Hepatocyte (in vitro differentiated cells): ENCODE results near the gene KRTAP12-3. TPM values are rescaled to one million over a fixed set of nuclear protein-coding genes. Genes with fewer than 3 reads are reported as not detected.
"Not testable (repeated sequence)": the region's sequence is repeated elsewhere in the genome, so short reads cannot be mapped to it uniquely, and the experiment has no call there.

ENCODE experiments used
- DNase-seq: peaks from one replicate; pipeline ENCODE4 v3.0.0-alpha.2; 2016; ENCODE audit warnings: low spot score
- H2AFZ ChIP-seq: fragments of 200-600 bp; sonication (generic); 2 replicates; pipeline ENCODE4 v1.6.0; 2016; ENCODE audit warnings: antibody characterized with exemption, mild to moderate bottlenecking
- H3K27ac ChIP-seq: fragments of 200-600 bp; sonication (generic); 2 replicates; pipeline ENCODE4 v1.5.1; 2016; ENCODE audit warnings: mild to moderate bottlenecking
- H3K27me3 ChIP-seq: fragments of 200-600 bp; sonication (generic); 2 replicates; pipeline ENCODE4 v1.6.1; 2016
- H3K36me3 ChIP-seq: fragments of 200-600 bp; sonication (generic); replicated peaks from 2 replicates; pipeline ENCODE4 v1.5.1; 2016; ENCODE audit warnings: low read depth; ENCODE audit not compliant: insufficient read depth
- H3K4me1 ChIP-seq: fragments of 200-600 bp; sonication (generic); 2 replicates; pipeline ENCODE4 v1.5.1; 2016; ENCODE audit warnings: mild to moderate bottlenecking, moderate library complexity; ENCODE audit not compliant: insufficient read depth
- H3K4me2 ChIP-seq: fragments of 200-600 bp; sonication (generic); 2 replicates; pipeline ENCODE4 v1.6.0; 2016
- H3K4me3 ChIP-seq: fragments of 200-600 bp; sonication (generic); 2 replicates; pipeline ENCODE4 v1.5.1; 2016; ENCODE audit warnings: mild to moderate bottlenecking
- H3K79me2 ChIP-seq: fragments of 200-600 bp; sonication (generic); 2 replicates; pipeline ENCODE4 v1.6.0; 2017; ENCODE audit warnings: mild to moderate bottlenecking
- H3K9me2 ChIP-seq: fragments of 200-600 bp; sonication (generic); replicated peaks from 2 replicates; pipeline ENCODE4 v1.6.0; 2017; ENCODE audit warnings: mild to moderate bottlenecking; ENCODE audit not compliant: insufficient read depth
- H3K9me3 ChIP-seq: fragments of 200-600 bp; sonication (generic); 2 replicates; pipeline ENCODE4 v1.5.1; 2016; ENCODE audit warnings: low read depth, mild to moderate bottlenecking
- H4K20me1 ChIP-seq: fragments of 200-600 bp; sonication (generic); 2 replicates; pipeline ENCODE4 v1.6.0; 2016; ENCODE audit warnings: mild to moderate bottlenecking; ENCODE audit not compliant: insufficient read depth, poor library complexity, severe bottlenecking
- EZH2 ChIP-seq: fragments of 200-600 bp; sonication (generic); IDR thresholded peaks from 2 replicates; pipeline ENCODE4 v1.6.1; 2016; ENCODE audit warnings: antibody characterized with exemption, mild to moderate bottlenecking, borderline replicate concordance
- EZH2phosphoT487 ChIP-seq: fragments of 200-600 bp; sonication (generic); IDR thresholded peaks from one replicate; pipeline ENCODE4 v1.6.1; 2018; ENCODE audit warnings: antibody characterized with exemption, mild to moderate bottlenecking, low read depth, moderate library complexity; ENCODE audit not compliant: unreplicated experiment, severe bottlenecking
- WGBS: methylation state at CpG from one replicate; pipeline ENCODE4 v1.1.6; 2016; ENCODE audit warnings: low lambda C conversion rate; ENCODE audit errors: missing lambda C conversion rate; 5-methylcytosine and 5-hydroxymethylcytosine counted together
- polyA plus RNA-seq: library from polyadenylated mRNA; unstranded; fragments of >200 nt; fragmentation: Nextera tagmentation; extraction: Ambion mirVana; gene quantifications from 2 replicates; pipeline ENCODE4 v1.2.1, GENCODE V29; 2016
- total RNA-seq: library from RNA; depleted of rRNA; stranded (reverse); fragments of >200 nt; gene quantifications from 2 replicates; pipeline ENCODE4 v1.2.3, GENCODE V29; 2014
- TF ChIP-seq, protein P1 (sequence below): fragments of 200-600 bp; sonication (generic); IDR thresholded peaks from 2 replicates; pipeline ENCODE4 v1.5.1; 2016; ENCODE audit warnings: antibody characterized with exemption, mild to moderate bottlenecking; ENCODE audit not compliant: poor library complexity

KRTAP12-3 gene
- total and polyA plus RNA-seq, 2 experiments from 2014 or later: not detected

DNA sequence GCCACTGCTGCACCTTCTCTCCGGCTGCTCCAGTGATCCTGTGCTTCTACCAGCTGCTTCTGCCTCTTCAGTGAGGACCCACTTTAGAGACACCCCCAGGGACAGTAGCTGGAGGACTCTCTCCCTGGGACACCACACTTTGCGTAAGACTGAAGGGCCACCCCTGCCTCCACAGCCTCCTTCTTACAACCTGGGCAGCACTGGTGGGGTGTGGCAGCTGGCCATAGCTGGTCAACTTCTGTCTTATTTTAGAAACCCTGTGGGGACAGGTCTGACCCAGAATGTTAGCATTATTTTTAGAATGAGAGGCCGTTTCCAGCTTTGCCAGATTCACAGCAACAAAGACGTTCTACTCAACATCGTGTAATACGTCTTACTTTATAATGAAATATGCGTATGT, 32.0 kb upstream of the KRTAP12-3 start:
- DNase-seq: no peak
- H3K27ac ChIP-seq: no peak overlapping the region
- 98% methylated on average over 7 of the region's 7 CpGs for WGBS
- no peaks in the 10 kb centered on the region for H3K79me2 ChIP-seq
- no peaks in the 10 kb centered on the region for H3K4me1 ChIP-seq
- no peaks in the 10 kb centered on the region for H3K36me3 ChIP-seq
- no peak overlapping the region for H2AFZ ChIP-seq
- TF ChIP-seq, protein P1, sequence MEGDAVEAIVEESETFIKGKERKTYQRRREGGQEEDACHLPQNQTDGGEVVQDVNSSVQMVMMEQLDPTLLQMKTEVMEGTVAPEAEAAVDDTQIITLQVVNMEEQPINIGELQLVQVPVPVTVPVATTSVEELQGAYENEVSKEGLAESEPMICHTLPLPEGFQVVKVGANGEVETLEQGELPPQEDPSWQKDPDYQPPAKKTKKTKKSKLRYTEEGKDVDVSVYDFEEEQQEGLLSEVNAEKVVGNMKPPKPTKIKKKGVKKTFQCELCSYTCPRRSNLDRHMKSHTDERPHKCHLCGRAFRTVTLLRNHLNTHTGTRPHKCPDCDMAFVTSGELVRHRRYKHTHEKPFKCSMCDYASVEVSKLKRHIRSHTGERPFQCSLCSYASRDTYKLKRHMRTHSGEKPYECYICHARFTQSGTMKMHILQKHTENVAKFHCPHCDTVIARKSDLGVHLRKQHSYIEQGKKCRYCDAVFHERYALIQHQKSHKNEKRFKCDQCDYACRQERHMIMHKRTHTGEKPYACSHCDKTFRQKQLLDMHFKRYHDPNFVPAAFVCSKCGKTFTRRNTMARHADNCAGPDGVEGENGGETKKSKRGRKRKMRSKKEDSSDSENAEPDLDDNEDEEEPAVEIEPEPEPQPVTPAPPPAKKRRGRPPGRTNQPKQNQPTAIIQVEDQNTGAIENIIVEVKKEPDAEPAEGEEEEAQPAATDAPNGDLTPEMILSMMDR: no peak
- TF ChIP-seq EZH2phosphoT487: no peak
- no peak for TF ChIP-seq EZH2
- H3K9me3 ChIP-seq: no peaks in the 10 kb centered on the region
- H4K20me1 ChIP-seq: no peaks in the 10 kb centered on the region
- no peaks in the 10 kb centered on the region for H3K9me2 ChIP-seq
- H3K27me3 ChIP-seq: no peaks in the 10 kb centered on the region
- no peak overlapping the region for H3K4me2 ChIP-seq
- no peak overlapping the region for H3K4me3 ChIP-seq

DNA sequence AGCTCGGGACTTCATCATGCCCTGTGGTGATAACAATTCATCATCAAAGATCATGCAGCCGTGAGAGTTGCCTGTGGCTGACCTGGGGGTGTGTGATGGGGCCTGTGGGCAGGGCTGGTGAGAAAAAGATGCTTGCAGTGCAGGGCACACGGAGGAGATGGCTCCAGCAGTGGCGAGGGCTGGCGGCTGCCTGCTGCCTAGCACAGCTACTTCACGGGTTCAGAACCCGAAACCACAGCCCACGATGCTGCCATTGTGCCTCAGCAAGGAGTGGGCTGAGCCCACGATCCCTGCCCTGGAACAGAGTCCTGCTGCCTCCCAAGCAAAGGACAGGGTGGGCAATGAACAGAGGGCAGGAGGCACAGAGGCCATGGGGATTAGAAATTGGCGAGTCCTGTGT, 31.5 kb upstream of the KRTAP12-3 start:
- H4K20me1 ChIP-seq: no peaks in the 10 kb centered on the region
- H3K9me3 ChIP-seq: no peaks in the 10 kb centered on the region
- no peak overlapping the region for H3K4me3 ChIP-seq
- no peaks in the 10 kb centered on the region for H3K79me2 ChIP-seq
- DNase-seq: no peak
- TF ChIP-seq, protein P1: no peak
- TF ChIP-seq EZH2phosphoT487: no peak
- no peak for TF ChIP-seq EZH2
- H3K36me3 ChIP-seq: no peaks in the 10 kb centered on the region
- H3K27ac ChIP-seq: no peak overlapping the region
- WGBS: 88% methylated on average over 9 of the region's 10 CpGs
- H3K4me1 ChIP-seq: no peaks in the 10 kb centered on the region
- no peaks in the 10 kb centered on the region for H3K9me2 ChIP-seq
- no peaks in the 10 kb centered on the region for H3K27me3 ChIP-seq
- no peak overlapping the region for H3K4me2 ChIP-seq
- no peak overlapping the region for H2AFZ ChIP-seq

DNA sequence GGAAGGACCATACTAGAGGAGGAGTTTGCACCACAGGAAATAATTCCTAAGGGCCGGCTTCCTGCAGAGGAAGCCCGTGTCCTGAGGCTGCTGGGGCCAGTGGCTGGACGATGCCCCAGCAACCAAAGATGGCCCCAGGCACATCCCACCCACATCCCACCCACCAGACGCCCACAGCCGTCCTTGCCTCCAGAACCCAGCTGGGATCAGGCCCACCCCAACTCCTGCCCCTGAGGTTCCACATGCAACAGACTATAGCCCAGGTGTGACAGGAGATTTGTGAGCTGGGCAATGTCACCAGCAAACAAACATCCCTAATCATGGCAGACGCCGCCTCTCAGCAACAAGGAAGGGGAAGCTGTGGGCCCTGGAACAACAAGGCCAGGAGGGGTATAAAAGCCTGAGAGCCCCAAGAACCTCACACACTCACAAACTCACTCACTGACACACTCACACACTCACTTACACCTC, 31.0 kb upstream of the KRTAP12-3 start, which contains the start of gene KRTAP10-9:
TSS of gene KRTAP10-9 (plus strand) at position 421 of the 471 bp plus-strand sequence. CDS start 79 bp downstream, outside the sequence.
- H3K36me3 ChIP-seq: no peaks in the 10 kb centered on the region
- no peaks in the 10 kb centered on the region for H4K20me1 ChIP-seq
- H2AFZ ChIP-seq: no peak within 1 kb of the TSS
- H3K79me2 ChIP-seq: no peaks in the 10 kb centered on the region
- H3K9me2 ChIP-seq: no peaks in the 10 kb centered on the region
- no peak within 1 kb of the TSS for H3K4me3 ChIP-seq
- WGBS: 78% methylated on average over 7 of the region's 7 CpGs
- TF ChIP-seq EZH2 (no peak), EZH2phosphoT487 (no peak)
- TF ChIP-seq, protein P1: no peak
- no peak within 1 kb of the TSS for H3K4me2 ChIP-seq
- no peaks in the 10 kb centered on the region for H3K9me3 ChIP-seq
- no peak within 1 kb of the TSS for H3K27ac ChIP-seq
- H3K4me1 ChIP-seq: no peaks in the 10 kb centered on the region
- DNase-seq: no peak
- H3K27me3 ChIP-seq: no peaks in the 10 kb centered on the region

DNA sequence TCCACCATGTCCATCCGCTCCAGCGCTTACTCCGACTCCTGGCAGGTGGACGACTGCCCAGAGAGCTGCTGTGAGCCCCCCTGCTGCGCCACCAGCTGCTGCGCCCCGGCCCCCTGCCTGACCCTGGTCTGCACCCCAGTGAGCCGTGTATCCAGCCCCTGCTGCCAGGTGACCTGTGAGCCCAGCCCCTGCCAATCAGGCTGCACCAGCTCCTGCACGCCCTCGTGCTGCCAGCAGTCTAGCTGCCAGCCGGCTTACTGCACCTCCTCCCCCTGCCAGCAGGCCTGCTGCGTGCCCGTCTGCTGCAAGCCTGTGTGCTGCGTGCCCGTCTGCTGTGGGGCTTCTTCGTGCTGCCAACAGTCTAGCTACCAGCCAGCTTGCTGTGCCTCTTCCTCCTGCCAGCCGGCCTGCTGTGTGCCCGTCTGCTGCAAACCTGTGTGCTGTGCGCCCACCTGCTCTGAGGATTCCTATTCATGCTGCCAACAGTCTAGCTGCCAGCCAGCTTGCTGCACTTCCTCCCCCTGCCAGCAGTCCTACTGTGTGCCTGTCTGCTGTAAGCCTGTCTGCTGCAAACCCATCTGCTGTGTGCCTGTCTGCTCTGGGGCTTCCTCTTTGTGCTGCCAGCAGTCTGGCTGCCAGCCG, 30.4 kb upstream of the KRTAP12-3 start:
- H3K9me2 ChIP-seq, H3K27ac ChIP-seq, H3K36me3 ChIP-seq, H3K9me3 ChIP-seq, H4K20me1 ChIP-seq, H3K4me2 ChIP-seq, H3K4me1 ChIP-seq, DNase-seq, H2AFZ ChIP-seq, H3K27me3 ChIP-seq, H3K4me3 ChIP-seq, H3K79me2 ChIP-seq: not testable (repeated sequence)
- 94% methylated on average over 20 of the region's 20 CpGs for WGBS

DNA sequence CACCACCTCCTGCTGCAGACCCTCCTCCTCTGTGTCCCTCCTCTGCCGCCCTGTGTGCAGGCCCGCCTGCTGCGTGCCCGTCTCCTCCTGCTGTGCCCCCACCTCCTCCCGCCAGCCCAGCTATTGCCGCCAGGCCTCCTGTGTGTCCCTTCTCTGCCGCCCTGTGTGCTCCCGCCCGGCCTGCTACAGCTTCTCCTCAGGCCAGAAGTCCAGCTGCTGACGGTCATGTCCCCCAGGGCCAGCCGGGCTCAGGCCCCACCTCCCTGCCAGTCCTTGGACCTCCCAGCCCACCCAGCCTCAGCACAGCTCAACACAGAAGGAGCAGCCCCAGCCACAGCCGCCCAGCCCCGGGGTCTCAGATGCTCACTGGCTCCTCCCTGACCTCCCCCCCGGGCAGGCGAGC, 29.9 kb upstream of the KRTAP12-3 start:
- not testable (repeated sequence) for DNase-seq, H3K9me3 ChIP-seq, H3K27me3 ChIP-seq, H3K4me2 ChIP-seq, H4K20me1 ChIP-seq, H3K4me1 ChIP-seq, H3K36me3 ChIP-seq, H3K79me2 ChIP-seq, H2AFZ ChIP-seq, H3K4me3 ChIP-seq, H3K9me2 ChIP-seq, H3K27ac ChIP-seq
- WGBS: 82% methylated on average over 12 of the region's 15 CpGs
